H1 (cell line): ENCODE data around the gene UROD. TPM values are rescaled to one million over a fixed set of nuclear protein-coding genes. Genes with fewer than 3 reads are reported as not detected.

ENCODE experiments used
- POLR2A ChIP-seq, 2 experiments: IDR thresholded peaks; 1 replicate in 1 of 2; 2 replicates in 1 of 2; pipeline ENCODE4 v1.6.1; 2011; ENCODE audit warnings: low read depth in 2 of 2, low read length in 2 of 2, mild to moderate bottlenecking in 2 of 2; ENCODE audit errors: control extremely low read depth in 1 of 2
- RAD21 ChIP-seq, 2 experiments: IDR thresholded peaks in 1 of 2; conservative IDR thresholded peaks in 1 of 2; 2 replicates each; pipeline ENCODE4 v1.6.1; 2011; ENCODE audit warnings: low read depth in 2 of 2, low read length in 2 of 2, improper control_type of control experiment in 1 of 2, inconsistent platforms in 1 of 2, mild to moderate bottlenecking in 1 of 2, moderate library complexity in 1 of 2
- TEAD4 ChIP-seq: IDR thresholded peaks from 2 replicates; pipeline ENCODE4 v1.6.1; 2012; ENCODE audit warnings: low read depth, low read length, inconsistent platforms, mixed read lengths
- polyA plus RNA-seq, 7 experiments: library from polyadenylated mRNA; depleted of rRNA in 3 of 7; stranded (reverse) in 5 of 7; unstranded in 2 of 7; fragments of >200 nt in 5 of 7; fragments of 200-250 nt in 2 of 7; gene quantifications; 1 replicate in 5 of 7; 2 replicates in 1 of 7; 4 replicates in 1 of 7; pipeline versions ENCODE4 v1.2.1 to v1.2.3, GENCODE V29; 2011 to 2013; ENCODE audit warnings: missing spikeins in 2 of 7, mixed read lengths in 2 of 7
- total RNA-seq: library from RNA; stranded (reverse); fragmentation: NEBNext Ultra II Directional; extraction: Animal tissue kit (Norgen Biotek cat#: 25700); gene quantifications from 2 replicates; pipeline ENCODE4 v1.2.1, GENCODE V29; 2021

Gene UROD
- total and polyA plus RNA-seq, 2 of the 8 experiments (the other 6 are each of a cell fraction or from before 2014, with no cell fraction given): 86.6 to 220 TPM

DNA sequence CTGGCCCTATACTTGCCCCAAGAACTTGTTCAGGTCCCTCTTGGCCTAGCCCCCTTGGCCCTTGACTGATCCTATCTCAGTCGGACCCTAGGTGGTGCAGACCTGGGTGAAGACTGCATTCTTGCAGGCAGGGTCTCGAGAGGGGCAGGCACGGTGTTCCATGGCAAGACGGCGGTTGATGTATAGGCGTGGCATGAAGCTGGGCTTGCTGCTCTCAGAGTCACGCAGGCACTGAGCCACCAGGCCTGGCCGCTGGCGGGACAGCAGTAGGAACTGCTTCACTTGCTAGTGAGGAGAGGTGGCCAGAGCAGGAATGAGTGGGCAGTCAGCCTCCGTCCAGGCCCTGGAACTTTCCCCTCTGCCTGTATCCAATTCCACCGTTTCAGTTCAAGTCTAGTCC, 4.7 kb upstream of the UROD start (continued):
- TF ChIP-seq POLR2A (IDR thresholded peaks at IDR 0.05; ENCODE audit: control extremely low read depth in 1 of 2, low read depth in 2 of 2, low read length in 2 of 2): no peak
- no peak for TF ChIP-seq TEAD4
- no peak for TF ChIP-seq RAD21 (IDR thresholded peaks at IDR 0.05 in 1 of 2, conservative IDR thresholded peaks at IDR 0.05 in 1 of 2; ENCODE audit: low read depth in 2 of 2, low read length in 2 of 2)
